H1 (cell line): ENCODE measurements around the gene ZSCAN22. TPM values are rescaled to one million over a fixed set of nuclear protein-coding genes. Genes with fewer than 3 reads are reported as not detected.

Experiments
- CTCF ChIA-PET: fragments of 300-600 bp; sonication (Branson Sonifier 250); formaldehyde crosslinking; loops from one replicate; lab custom pipeline; 2021; ENCODE audit not compliant: partially characterized antibody; lab: Charles Lee
- POLR2A ChIA-PET: fragments of 300-600 bp; sonication (Branson Sonifier 250); formaldehyde crosslinking; loops from one replicate; lab custom pipeline; 2021; ENCODE audit warnings: inconsistent platforms; ENCODE audit not compliant: partially characterized antibody; lab: Charles Lee
- DNase-seq, 2 experiments: peaks; one replicate each; pipeline versions ENCODE4 v3.0.0 to v3.0.0-alpha.2; 2010 to 2022; ENCODE audit warnings: low spot score in 2 of 2, low read depth in 1 of 2, mixed read lengths in 1 of 2
- FAIRE-seq: peaks from 2 replicates; lab custom pipeline; 2011; peaks lifted over from hg19 to GRCh38; lab: Jason Lieb, UNC
- H2AFZ ChIP-seq: 2 replicates; pipeline ENCODE4 v1.8.1; 2012; ENCODE audit warnings: low read length, inconsistent platforms
- H2AK5ac ChIP-seq: 2 replicates; pipeline ENCODE4 v1.6.1; 2013; ENCODE audit warnings: low read depth, low read length
- H2BK120ac ChIP-seq: replicated peaks from 2 replicates; pipeline ENCODE3; 2013; ENCODE audit warnings: low read depth, low read length, inconsistent platforms
- H2BK12ac ChIP-seq: 2 replicates; pipeline ENCODE4 v1.6.1; 2013; ENCODE audit warnings: low read depth, low read length
- H2BK15ac ChIP-seq: 2 replicates; pipeline ENCODE4 v1.6.1; 2013; ENCODE audit warnings: low read length
- H2BK20ac ChIP-seq: 2 replicates; pipeline ENCODE4 v1.6.1; 2013; ENCODE audit warnings: low read length
- H2BK5ac ChIP-seq: 2 replicates; pipeline ENCODE4 v1.6.1; 2013; ENCODE audit warnings: low read depth, low read length
- H3K14ac ChIP-seq: 2 replicates; pipeline ENCODE4 v1.6.1; 2013; ENCODE audit warnings: inconsistent platforms; ENCODE audit not compliant: insufficient read length
- H3K18ac ChIP-seq: 2 replicates; pipeline ENCODE4 v1.6.1; 2013; ENCODE audit warnings: low read length; ENCODE audit errors: extremely low read depth
- H3K23ac ChIP-seq: 2 replicates; pipeline ENCODE4 v1.6.1; 2013; ENCODE audit warnings: inconsistent platforms; ENCODE audit not compliant: insufficient read length
- H3K23me2 ChIP-seq: 2 replicates; pipeline ENCODE4 v1.6.1; 2013; ENCODE audit warnings: low read depth, low read length
- H3K27ac ChIP-seq: 2 replicates; pipeline ENCODE4 v1.6.1; 2011; ENCODE audit warnings: low read depth, low read length, inconsistent platforms
- H3K27me3 ChIP-seq, 4 experiments: replicated peaks in 1 of 4; 1 replicate in 1 of 4; 2 replicates in 3 of 4; pipeline versions ENCODE4 v1.6.1 to v1.8.1; 2011 to 2013; ENCODE audit warnings: low read length in 3 of 4, mild to moderate bottlenecking in 3 of 4, inconsistent platforms in 2 of 4, mixed read lengths in 2 of 4, moderate library complexity in 1 of 4; ENCODE audit not compliant: control insufficient read depth in 3 of 4, insufficient read depth in 3 of 4; ENCODE audit errors: extremely low read depth in 1 of 4
- H3K36me3 ChIP-seq, 4 experiments: 2 replicates each; pipeline versions ENCODE4 v1.6.1 to v1.8.1; 2011 to 2013; ENCODE audit warnings: mild to moderate bottlenecking in 4 of 4, low read length in 3 of 4, moderate library complexity in 2 of 4, control low read depth in 1 of 4, inconsistent platforms in 1 of 4; ENCODE audit not compliant: insufficient read depth in 4 of 4, control insufficient read depth in 2 of 4
- H3K4ac ChIP-seq: replicated peaks from 2 replicates; pipeline ENCODE3; 2013; ENCODE audit warnings: low read length, low read depth, mixed read lengths, inconsistent platforms; ENCODE audit not compliant: insufficient read length
- H3K4me1 ChIP-seq, 4 experiments: replicated peaks in 1 of 4; 1 replicate in 1 of 4; 2 replicates in 3 of 4; pipeline versions ENCODE4 v1.6.1 to v1.8.1; 2011 to 2013; ENCODE audit warnings: low read length in 3 of 4, inconsistent platforms in 2 of 4, mixed read lengths in 1 of 4; ENCODE audit not compliant: insufficient read depth in 4 of 4, control insufficient read depth in 3 of 4
- H3K4me2 ChIP-seq, 2 experiments: 2 replicates each; pipeline versions ENCODE4 v1.6.1 to v1.8.1; 2011 to 2013; ENCODE audit warnings: low read depth in 2 of 2, low read length in 2 of 2, control low read depth in 1 of 2, inconsistent platforms in 1 of 2, mild to moderate bottlenecking in 1 of 2; ENCODE audit not compliant: insufficient read depth in 1 of 2
- H3K4me3 ChIP-seq, 4 experiments: fragments of 200-600, 300-600 bp in 1 of 4; sonication (generic), shearing (Covaris generic), sonication (Bioruptor Twin) in 1 of 4; 2 replicates each; pipeline versions ENCODE4 v1.5.1 to v1.8.1; 2011 to 2016; ENCODE audit warnings: low read length in 4 of 4, low read depth in 3 of 4, control low read depth in 2 of 4, inconsistent platforms in 2 of 4, mild to moderate bottlenecking in 2 of 4, mixed read lengths in 1 of 4, moderate library complexity in 1 of 4; ENCODE audit not compliant: insufficient read depth in 2 of 4; ENCODE audit errors: extremely low read depth in 1 of 4
- H3K56ac ChIP-seq: replicated peaks from 2 replicates; pipeline ENCODE3; 2013; ENCODE audit warnings: low read depth, mild to moderate bottlenecking, mixed read lengths, low read length, inconsistent platforms; ENCODE audit not compliant: insufficient read length
- H3K79me1 ChIP-seq: 2 replicates; pipeline ENCODE4 v1.6.1; 2013; ENCODE audit warnings: low read depth, low read length, control low read depth
- H3K79me2 ChIP-seq, 2 experiments: 2 replicates each; pipeline versions ENCODE4 v1.6.1 to v1.8.1; 2012 to 2013; ENCODE audit warnings: low read length in 2 of 2, mild to moderate bottlenecking in 2 of 2, inconsistent platforms in 1 of 2; ENCODE audit not compliant: insufficient read depth in 2 of 2, control insufficient read depth in 1 of 2
- H3K9ac ChIP-seq, 4 experiments: replicated peaks in 1 of 4; 1 replicate in 1 of 4; 2 replicates in 3 of 4; pipeline versions ENCODE4 v1.6.1 to v1.8.1; 2011 to 2013; ENCODE audit warnings: low read depth in 3 of 4, low read length in 3 of 4, control low read depth in 2 of 4, mild to moderate bottlenecking in 2 of 4, moderate library complexity in 2 of 4, inconsistent platforms in 1 of 4; ENCODE audit errors: extremely low read depth in 1 of 4
- H3K9me3 ChIP-seq, 2 experiments: 2 replicates each; pipeline versions ENCODE4 v1.6.1 to v1.8.1; 2012 to 2013; ENCODE audit warnings: mild to moderate bottlenecking in 2 of 2, moderate library complexity in 2 of 2, control low read depth in 1 of 2, inconsistent platforms in 1 of 2, low read depth in 1 of 2, low read length in 1 of 2, mixed read lengths in 1 of 2; ENCODE audit not compliant: insufficient read depth in 2 of 2
- H4K20me1 ChIP-seq, 2 experiments: replicated peaks in 1 of 2; 2 replicates each; pipeline versions ENCODE3 to v1.8.1; 2011 to 2013; ENCODE audit warnings: inconsistent platforms in 2 of 2, low read length in 2 of 2, mild to moderate bottlenecking in 1 of 2; ENCODE audit not compliant: insufficient read depth in 2 of 2, control insufficient read depth in 1 of 2
- H4K5ac ChIP-seq: 2 replicates; pipeline ENCODE4 v1.6.1; 2013; ENCODE audit warnings: low read length, low read depth, mixed read lengths, inconsistent platforms; ENCODE audit not compliant: insufficient read length
- H4K8ac ChIP-seq: 2 replicates; pipeline ENCODE4 v1.8.0; 2013; ENCODE audit warnings: mild to moderate bottlenecking, moderate library complexity, low read length, inconsistent platforms; ENCODE audit not compliant: insufficient read depth; ENCODE audit errors: extremely low read depth
- H4K91ac ChIP-seq: replicated peaks from 2 replicates; pipeline ENCODE3; 2013; ENCODE audit warnings: low read length, mixed read lengths, inconsistent platforms; ENCODE audit not compliant: insufficient read length
- ASH2L ChIP-seq: fragments of 200-600, 300-600 bp; sonication (generic); IDR thresholded peaks from one replicate; pipeline ENCODE4 v1.7.1; 2017; ENCODE audit warnings: low read length
- POLR2AphosphoS5 ChIP-seq: IDR thresholded peaks from 2 replicates; pipeline ENCODE4 v1.6.1; 2011; ENCODE audit warnings: low read depth, low read length
- WGBS, 2 experiments: shearing (Covaris generic) in 1 of 2; methylation state at CpG; one replicate each; pipeline versions ENCODE4 v1.1.6 to v1.1.7; 2013 to 2015; ENCODE audit warnings: low lambda C conversion rate in 2 of 2, mixed read lengths in 2 of 2, inconsistent platforms in 1 of 2, low coverage in 1 of 2, missing lambda C conversion rate in 1 of 2; ENCODE audit not compliant: insufficient replicate concordance in 2 of 2, insufficient coverage in 1 of 2, insufficient read length in 1 of 2; ENCODE audit errors: extremely low coverage in 1 of 2, missing lambda C conversion rate in 1 of 2; 5-methylcytosine and 5-hydroxymethylcytosine counted together
- polyA plus RNA-seq, 7 experiments: library from polyadenylated mRNA; depleted of rRNA in 3 of 7; stranded (reverse) in 5 of 7; unstranded in 2 of 7; fragments of >200 nt in 5 of 7; fragments of 200-250 nt in 2 of 7; gene quantifications; 1 replicate in 5 of 7; 2 replicates in 1 of 7; 4 replicates in 1 of 7; pipeline versions ENCODE4 v1.2.1 to v1.2.3, GENCODE V29; 2011 to 2013; ENCODE audit warnings: missing spikeins in 2 of 7, mixed read lengths in 2 of 7
- total RNA-seq: library from RNA; stranded (reverse); fragmentation: NEBNext Ultra II Directional; extraction: Animal tissue kit (Norgen Biotek cat#: 25700); gene quantifications from 2 replicates; pipeline ENCODE4 v1.2.1, GENCODE V29; 2021

ZSCAN22 gene
- total and polyA plus RNA-seq, 2 of the 8 experiments (the other 6 are each of a cell fraction or from before 2014, with no cell fraction given), result 3.2 to 3.3 TPM

GRCh38 chr19:58381460-58382212 is 54.8 kb downstream of the ZSCAN22 start:
- Histone ChIP-seq H3K14ac (no peak overlapping the region), H3K18ac (no peak overlapping the region), H3K4ac (no peak overlapping the region), H2AFZ (no peak overlapping the region), H3K9me3 (no peaks in the 10 kb centered on the region), H3K56ac (no peak overlapping the region), H2BK20ac (no peak overlapping the region), H2BK15ac (no peak overlapping the region), H3K4me3 (peak overlapping the region; percentile 50 to 67 (median 64)), H3K27ac (no peak overlapping the region), H3K27me3 (no peaks in the 10 kb centered on the region), H3K23ac (no peak overlapping the region), H3K23me2 (peaks cover 17% of the 10 kb centered on the region), H3K4me1 (peaks cover 0 to 13% (median 8%) of the 10 kb centered on the region in 4 experiments; a peak in 6 of 7 replicates), H2BK12ac (no peak overlapping the region), H3K36me3 (no peaks in the 10 kb centered on the region), H4K8ac (no peak overlapping the region; the same call in 1 of the 2 replicates), H2AK5ac (no peak overlapping the region), H3K79me2 (no peaks in the 10 kb centered on the region; a peak in 1 of 4 replicates), H4K20me1 (peaks cover 0 to 5% of the 10 kb centered on the region in 2 experiments), H4K91ac (no peak overlapping the region), H2BK120ac (no peak overlapping the region), H4K5ac (no peak overlapping the region), H3K79me1 (no peaks in the 10 kb centered on the region; the same call in 1 of the 2 replicates), H2BK5ac (no peak overlapping the region), H3K4me2 (peak overlapping the region; percentile 66 to 72), H3K9ac (peak overlapping the region in 1 of 4 experiments; percentile 22; a peak in 1 of 7 replicates)
- TF ChIP-seq ASH2L (peak; percentile 13), POLR2AphosphoS5 (no peak)
- POLR2A ChIA-PET, result interaction anchor here (0.7 to 4.0 kb wide), 10 partner anchors 10 to 137 kb away, joined by 3 to 24 read pairs (median 6); partner anchors contain the start of genes RNF225, ZBTB45, ZNF497 and ZSCAN22
- FAIRE-seq (no peak), DNase-seq (no peak)
- CTCF ChIA-PET, result interaction anchor here (0.7 kb wide), 2 partner anchors 12 to 34 kb away, joined by 3 read pairs; no protein-coding TSS in a partner anchor
- 47% methylated on average over 26 of the region's 26 CpGs; no CpG with 5 or more reads in 1 of the 2 experiments for WGBS, 2 experiments
